GM12865 (cell line): ENCODE data around the gene MTRF1.
A peak's percentile ranks its signal among the peaks of the same experiment; 100 is the strongest.

ENCODE experiments used
- DNase-seq: peaks from one replicate; pipeline ENCODE4 v3.0.0; 2010; ENCODE audit warnings: low read depth
- H3K4me3 ChIP-seq: 2 replicates; pipeline ENCODE4 v1.5.1; 2011; ENCODE audit warnings: mild to moderate bottlenecking, low read depth, low read length, control low read depth
- CTCF ChIP-seq: IDR thresholded peaks from 2 replicates; pipeline ENCODE4 v1.5.1; 2011; ENCODE audit warnings: low read length, control low read depth, low read depth, inconsistent platforms; ENCODE audit not compliant: insufficient read depth; ENCODE audit errors: missing control alignments

Gene MTRF1, protein sequence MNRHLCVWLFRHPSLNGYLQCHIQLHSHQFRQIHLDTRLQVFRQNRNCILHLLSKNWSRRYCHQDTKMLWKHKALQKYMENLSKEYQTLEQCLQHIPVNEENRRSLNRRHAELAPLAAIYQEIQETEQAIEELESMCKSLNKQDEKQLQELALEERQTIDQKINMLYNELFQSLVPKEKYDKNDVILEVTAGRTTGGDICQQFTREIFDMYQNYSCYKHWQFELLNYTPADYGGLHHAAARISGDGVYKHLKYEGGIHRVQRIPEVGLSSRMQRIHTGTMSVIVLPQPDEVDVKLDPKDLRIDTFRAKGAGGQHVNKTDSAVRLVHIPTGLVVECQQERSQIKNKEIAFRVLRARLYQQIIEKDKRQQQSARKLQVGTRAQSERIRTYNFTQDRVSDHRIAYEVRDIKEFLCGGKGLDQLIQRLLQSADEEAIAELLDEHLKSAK

DNA sequence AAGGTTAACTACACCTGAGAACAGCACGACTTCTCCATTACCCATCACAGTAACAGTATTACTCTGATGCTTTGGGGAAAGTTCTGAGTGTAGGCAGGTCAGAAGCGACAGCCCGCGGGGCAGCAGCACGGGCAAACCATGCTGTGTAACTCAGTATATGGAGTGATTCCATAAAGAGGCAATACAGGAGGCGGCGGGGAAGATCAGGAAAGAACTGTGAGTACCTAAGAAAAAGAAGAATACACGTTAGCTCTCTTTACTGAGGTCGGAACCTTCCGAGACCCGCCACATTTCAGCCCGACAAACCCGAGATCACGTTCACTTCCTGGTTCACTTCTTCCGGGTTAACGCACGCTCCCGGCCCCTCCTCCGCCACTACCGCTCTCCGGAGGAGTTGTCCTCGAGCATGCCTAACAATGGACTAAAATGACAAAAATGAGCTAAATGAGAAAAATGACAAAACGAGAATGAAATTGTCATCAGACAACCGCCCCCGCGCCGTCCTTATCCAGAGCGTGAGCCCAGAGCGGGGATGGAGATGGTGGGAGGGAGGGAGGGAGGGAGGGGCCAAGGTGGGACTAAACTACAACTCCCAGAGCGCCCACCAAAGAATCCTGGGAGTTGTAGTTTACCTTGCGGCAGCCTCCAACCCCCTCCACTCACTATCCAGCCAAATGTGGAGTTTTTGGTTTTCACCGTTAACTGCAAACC is at the start of gene MTRF1:
MTRF1 (minus strand) TSS at position 316 of the 711 bp plus-strand sequence. CDS start 2,669 bp downstream, outside the sequence.
- peak within 1 kb of the TSS; percentile 86 for H3K4me3 ChIP-seq
- TF ChIP-seq CTCF, result no peak
- DNase-seq, result peak; percentile 85

DNA sequence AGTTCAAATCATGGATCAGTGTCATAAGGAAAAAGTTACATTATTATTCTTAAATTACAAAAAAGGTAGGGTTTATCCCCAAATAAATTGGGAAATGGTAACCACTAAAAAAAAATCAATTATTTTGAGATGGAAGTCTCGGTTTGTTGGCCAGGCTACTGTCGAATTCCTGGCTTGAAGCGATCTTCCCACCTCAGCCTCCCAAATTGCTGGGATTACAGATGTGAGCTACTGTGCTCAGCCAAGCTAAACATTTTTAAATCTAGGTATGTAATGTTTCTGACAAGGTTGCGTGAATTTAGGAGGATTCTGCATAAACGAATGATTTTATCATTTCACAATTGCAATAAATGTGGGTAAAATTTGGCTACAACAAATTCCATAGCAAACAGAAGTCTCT is 49.7 kb upstream of the MTRF1 start:
- peak overlapping the region; percentile 93 for H3K4me3 ChIP-seq
- no peak for TF ChIP-seq CTCF
- no peak for DNase-seq

DNA sequence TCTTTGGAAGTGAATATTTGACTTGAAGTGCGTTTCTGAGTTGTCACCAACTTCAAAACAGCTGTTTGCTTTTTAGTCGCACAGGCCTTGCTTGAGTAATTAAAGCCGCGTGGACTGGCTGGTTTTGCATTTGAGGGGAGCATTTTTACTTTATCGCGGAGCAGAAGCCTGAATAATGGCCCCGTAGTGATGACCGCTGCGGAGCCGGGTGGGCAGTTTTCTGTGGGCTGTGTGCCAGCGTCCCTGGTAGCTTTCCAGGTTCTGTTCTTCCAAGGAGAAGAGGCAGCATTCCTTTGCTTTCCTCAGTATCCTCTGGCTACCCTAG is 48.8 kb upstream of the MTRF1 start:
- TF ChIP-seq CTCF, result no peak
- H3K4me3 ChIP-seq, result peak overlapping the region; percentile 93
- peak; percentile 56 for DNase-seq

DNA sequence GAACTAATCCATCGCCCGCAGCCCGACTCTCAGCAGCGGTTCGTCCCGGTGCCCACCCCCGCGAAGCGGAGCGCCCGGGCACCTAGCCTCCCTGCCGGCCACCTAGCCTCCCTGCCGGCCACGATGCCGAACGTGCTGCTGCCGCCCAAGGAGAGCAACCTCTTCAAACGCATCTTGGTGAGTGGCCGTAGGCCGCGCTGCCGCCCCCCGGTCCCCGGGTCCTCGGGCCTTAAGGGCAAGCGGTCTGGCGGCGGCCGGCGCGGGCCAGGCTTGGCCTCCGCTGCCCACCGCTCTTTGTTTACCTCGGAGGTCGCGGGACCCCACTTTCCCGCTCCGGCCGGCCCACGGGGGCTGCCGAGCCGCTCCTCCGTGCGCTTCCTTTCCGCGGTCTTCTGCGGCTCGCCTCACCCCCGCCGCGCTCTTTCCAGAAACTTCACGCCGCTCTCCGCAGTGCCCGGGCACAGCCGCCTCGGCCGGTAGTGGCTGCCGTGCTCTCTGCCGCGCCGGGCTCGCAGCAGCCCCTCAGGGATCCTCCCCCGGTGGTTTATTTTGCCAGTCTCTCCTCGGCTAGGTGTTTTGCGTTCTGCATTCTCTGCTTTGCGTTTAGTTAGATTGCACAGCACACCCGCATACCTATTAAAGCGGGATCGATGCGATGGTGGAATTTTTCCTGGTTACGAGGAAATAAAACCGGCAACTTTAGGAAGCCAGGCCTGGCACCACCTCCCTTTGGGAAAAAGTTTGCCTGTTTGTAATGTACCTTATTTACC is 48.2 kb upstream of the MTRF1 start:
- peak overlapping the region; percentile 93 for H3K4me3 ChIP-seq
- DNase-seq, result peak; percentile 54
- no peak for TF ChIP-seq CTCF

DNA sequence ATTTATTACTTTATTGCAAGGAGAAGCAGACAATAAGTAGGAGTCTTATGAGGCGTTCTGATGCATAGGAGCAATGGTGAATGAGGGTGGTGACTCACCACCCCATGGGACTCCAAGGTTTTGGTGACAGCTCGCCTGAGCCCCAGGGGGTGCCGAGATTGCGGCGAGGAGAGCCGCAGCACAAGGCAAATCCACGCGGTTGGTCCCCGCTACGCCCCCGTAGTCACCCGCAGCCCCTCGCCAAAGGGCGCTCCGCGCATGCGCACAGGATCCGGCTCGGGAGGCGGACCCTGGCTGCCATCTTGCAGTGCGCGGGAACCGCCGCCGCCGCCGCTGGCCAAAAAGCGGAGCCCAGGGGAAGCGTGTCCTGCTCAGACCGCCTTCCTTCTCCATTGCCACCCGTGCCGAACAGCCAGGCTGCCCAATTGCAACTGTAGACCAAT is 47.6 kb upstream of the MTRF1 start, which contains the start of gene NAA16:
NAA16 (plus strand) TSS at position 305 of the 443 bp plus-strand sequence. CDS start 262 bp downstream, outside the sequence.
- peak within 1 kb of the TSS; percentile 93 for H3K4me3 ChIP-seq
- DNase-seq, result peak; percentile 93
- TF ChIP-seq CTCF, result no peak

DNA sequence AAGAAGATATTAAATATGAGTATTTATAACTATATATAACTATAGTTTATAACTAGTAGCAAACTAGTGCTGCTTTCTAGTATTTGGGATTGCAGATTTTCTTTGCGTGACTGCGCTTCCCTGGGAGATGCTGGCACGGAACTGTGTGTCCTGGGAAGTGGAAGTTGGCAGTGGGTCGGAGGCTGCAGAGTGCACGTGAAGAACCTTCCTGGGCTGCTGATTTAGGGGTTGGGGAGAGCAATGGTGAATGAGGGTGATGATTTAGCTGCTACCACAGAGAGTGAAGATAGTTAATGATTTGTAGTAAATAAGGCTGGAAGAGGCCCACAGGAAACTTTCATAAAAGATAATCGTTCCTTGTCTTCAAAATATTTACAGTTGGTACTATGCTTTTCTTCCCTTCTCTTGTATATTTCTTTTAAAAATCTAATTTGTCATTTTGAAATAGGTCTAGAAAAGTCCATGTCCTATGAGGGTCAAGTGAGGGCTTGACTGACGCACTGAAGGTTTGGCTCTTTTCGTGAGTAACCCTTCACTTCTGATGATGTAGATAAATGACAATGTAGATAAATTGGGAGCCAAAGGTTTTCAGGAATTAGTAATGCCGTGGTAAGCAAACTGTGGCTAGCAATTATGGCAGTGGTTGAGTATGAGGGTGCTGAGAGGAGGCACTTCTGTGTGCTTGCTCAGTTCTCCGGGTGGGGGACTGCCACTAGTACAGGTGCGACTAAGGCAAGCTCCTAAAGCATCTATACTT is 44.7 kb upstream of the MTRF1 start:
- TF ChIP-seq CTCF, result no peak
- DNase-seq, result no peak
- H3K4me3 ChIP-seq, result no peak overlapping the region
